Bronchial smooth muscle cell (primary cell): ENCODE results near the gene PAMR1. TPM values are rescaled to one million over a fixed set of nuclear protein-coding genes. Genes with fewer than 3 reads are reported as not detected.

ENCODE experiments used
- total RNA-seq: library from RNA; depleted of rRNA; stranded (reverse); fragments of >200 nt; gene quantifications from 2 replicates; pipeline ENCODE4 v1.2.1, GENCODE V29; 2014

Gene PAMR1
- 256 and 491 TPM in 2 replicates for total RNA-seq

DNA sequence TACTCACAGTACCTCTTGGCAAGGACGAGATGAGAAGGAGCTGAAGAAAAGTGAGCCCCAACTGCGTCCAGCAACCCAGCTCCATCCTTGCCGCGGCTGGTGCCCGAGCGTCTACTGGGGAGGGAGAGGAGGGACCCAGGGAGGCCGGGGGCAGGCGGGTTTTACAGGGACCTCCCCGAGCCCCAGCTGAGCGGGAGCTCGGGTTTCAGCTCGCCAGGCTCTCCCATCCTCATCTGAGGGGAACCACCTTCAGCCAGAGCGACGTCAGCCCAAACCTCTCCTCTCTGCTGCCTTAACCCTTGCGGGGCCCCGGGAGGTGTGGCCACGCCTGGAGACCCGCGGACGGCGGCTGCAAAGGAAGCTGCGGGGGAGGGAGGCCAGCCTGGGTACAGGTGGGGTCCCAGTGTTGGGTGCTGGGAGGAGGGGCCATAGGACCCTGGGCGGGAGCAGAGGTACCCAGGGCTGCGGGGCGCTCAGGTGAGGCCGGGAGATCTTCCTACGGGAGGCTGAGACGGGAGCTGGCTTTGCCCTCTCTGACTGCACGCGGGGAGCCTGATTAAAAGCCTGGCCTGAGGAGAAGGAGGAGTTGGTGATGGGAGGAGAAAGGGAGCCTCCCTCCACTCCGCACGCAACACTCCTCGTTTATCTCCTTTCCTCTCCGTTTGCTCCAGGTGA lies at the start of gene PAMR1:
Gene PAMR1 (minus strand): TSS at position 116 of the 675 bp plus-strand sequence. CDS start 31 bp downstream, at position 85.

DNA sequence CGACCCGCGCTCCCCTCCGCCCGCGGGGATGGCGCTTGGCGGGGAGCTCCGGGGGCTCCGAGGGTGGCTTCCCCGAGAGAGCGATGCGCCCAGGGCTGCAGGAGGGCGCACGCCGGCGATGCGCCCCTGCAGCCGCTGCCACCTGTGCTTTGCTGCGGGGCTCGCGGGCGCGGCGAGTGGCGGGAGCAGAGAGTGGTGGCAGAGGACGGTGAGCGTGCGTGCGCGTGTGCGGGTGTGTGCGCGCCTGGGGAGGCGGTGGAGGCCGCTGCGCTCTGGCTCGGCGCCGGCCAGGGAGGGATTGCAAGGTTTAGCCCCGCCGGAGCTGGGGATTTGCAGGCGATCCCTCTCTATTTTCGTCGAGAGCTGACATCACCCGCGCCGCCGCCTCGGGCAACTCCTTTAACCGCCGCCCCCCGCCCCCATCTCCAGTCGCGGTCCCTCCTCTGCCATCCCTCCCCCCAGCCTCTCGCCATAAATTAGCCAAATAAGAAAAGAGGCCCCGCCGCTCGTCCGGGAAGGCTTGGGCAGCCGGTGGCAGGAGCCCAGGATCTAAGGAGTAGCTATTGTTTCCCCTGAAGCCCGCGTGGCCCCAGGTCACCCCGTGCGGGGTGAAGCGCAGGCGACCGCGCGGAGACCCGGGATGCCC lies 106.1 kb downstream of the PAMR1 start, which contains the start of gene SLC1A2:
Gene SLC1A2 (minus strand): TSS at position 375 of the 646 bp plus-strand sequence. CDS start 592 bp downstream, outside the sequence.

Other genes starting within 250 kb of the PAMR1 start
- 2.7 and 7.5 TPM in 2 replicates for gene SLC1A2, start 106.1 kb downstream of the PAMR1 start, total RNA-seq
- gene FJX1, start 92.8 kb upstream of the PAMR1 start, total RNA-seq: 3.8 and 4.6 TPM in 2 replicates
- 6.3 and 8.0 TPM in 2 replicates for gene TRIM44, start 137.2 kb upstream of the PAMR1 start, total RNA-seq